Measurements from ENCODE around the gene LGI2. TPM values are rescaled to one million over a fixed set of nuclear protein-coding genes. Genes with fewer than 3 reads are reported as not detected.

LGI2 gene
- polyA plus RNA-seq, 1 donor = 26.7 TPM

GRCh38 chr4:24999392-25000089, 31.2 kb downstream of the LGI2 start:
- no peak for DNase-seq

- DNase-seq = no peak
These were observed 35.3 kb downstream of the LGI2 start for GRCh38 chr4:24995346-24995919.

- no peak for DNase-seq
These were observed 37.1 kb downstream of the LGI2 start for GRCh38 chr4:24993551-24994080.

- no peak for DNase-seq
These were observed 37.8 kb downstream of the LGI2 start for GRCh38 chr4:24992968-24993367.

- no peak for DNase-seq
These were observed 39.7 kb downstream of the LGI2 start for GRCh38 chr4:24991015-24991414.

- no peak for DNase-seq
These were observed 41.4 kb downstream of the LGI2 start for GRCh38 chr4:24989327-24989726.

- no peak for DNase-seq
These were observed 42.0 kb downstream of the LGI2 start for GRCh38 chr4:24988776-24989175.

GRCh38 chr4:24984602-24985532, 45.9 kb downstream of the LGI2 start:
- no peak for DNase-seq

GRCh38 chr4:24980740-24981139, 50.0 kb downstream of the LGI2 start:
- DNase-seq = no peak

- DNase-seq = peak; percentile 68
These were observed 50.6 kb downstream of the LGI2 start for GRCh38 chr4:24980064-24980690.

- no peak for DNase-seq
These were observed 51.2 kb downstream of the LGI2 start for GRCh38 chr4:24979554-24979953.

- DNase-seq = no peak
These were observed 52.3 kb downstream of the LGI2 start for GRCh38 chr4:24978291-24979075.

- no peak for DNase-seq
These were observed 55.2 kb downstream of the LGI2 start for GRCh38 chr4:24975510-24975909.

- DNase-seq = peak; percentile 52
These were observed 56.8 kb downstream of the LGI2 start for GRCh38 chr4:24973747-24974601.

- DNase-seq = no peak
These were observed 57.4 kb downstream of the LGI2 start for GRCh38 chr4:24973404-24973746.

- no peak for DNase-seq
These were observed 59.6 kb downstream of the LGI2 start for GRCh38 chr4:24971192-24971591.

GRCh38 chr4:24970635-24971034, 60.1 kb downstream of the LGI2 start:
- DNase-seq = no peak

- no peak for DNase-seq
These were observed 60.6 kb downstream of the LGI2 start for GRCh38 chr4:24970191-24970590.

GRCh38 chr4:24969486-24969885, 61.3 kb downstream of the LGI2 start:
- DNase-seq = no peak

GRCh38 chr4:24968992-24969391, 61.8 kb downstream of the LGI2 start:
- DNase-seq = no peak

GRCh38 chr4:24968278-24968677, 62.5 kb downstream of the LGI2 start:
- DNase-seq = no peak
